K562 (cell line): ENCODE results near the gene GPR142. TPM values are rescaled to one million over a fixed set of nuclear protein-coding genes. Genes with fewer than 3 reads are reported as not detected.

ENCODE experiments used
- HDAC3 ChIP-seq: fragments of 450-650 bp; IDR thresholded peaks from 2 replicates; pipeline ENCODE4 v1.6.1; 2018; ENCODE audit warnings: borderline replicate concordance, mild to moderate bottlenecking, moderate library complexity; ENCODE audit not compliant: partially characterized antibody
- HNRNPH1 ChIP-seq: fragments of 200-400 bp; formaldehyde crosslinking; optimal IDR thresholded peaks from 2 replicates; pipeline ENCODE3; 2017; ENCODE audit warnings: low read depth, mild to moderate bottlenecking, low read length, moderate library complexity
- MTA2 ChIP-seq: fragments of 450-650 bp; IDR thresholded peaks from 2 replicates; pipeline ENCODE4 v1.6.1; 2016; ENCODE audit warnings: low read depth
- MTA3 ChIP-seq: fragments of 450-650 bp; formaldehyde crosslinking; IDR thresholded peaks from 2 replicates; pipeline ENCODE4 v1.6.1; 2017; ENCODE audit warnings: mild to moderate bottlenecking, borderline replicate concordance
- SMARCA5 ChIP-seq: fragments of 450-650 bp; IDR thresholded peaks from 2 replicates; pipeline ENCODE4 v1.6.1; 2016
- SRSF3 ChIP-seq: fragments of 200-400 bp; formaldehyde crosslinking; IDR thresholded peaks from 2 replicates; pipeline ENCODE4 v1.6.1; 2016; ENCODE audit warnings: mild to moderate bottlenecking, low read length, moderate library complexity; ENCODE audit not compliant: insufficient read depth
- ZBTB11 ChIP-seq, 3 experiments: fragments of 200-800 bp in 1 of 3; fragments of 250-450 bp in 1 of 3; fragments of 450-650 bp in 1 of 3; sonication (Bioruptor Pico) in 1 of 3; sonication (Bioruptor generic) in 1 of 3; formaldehyde crosslinking in 1 of 3; IDR thresholded peaks; 2 replicates each; pipeline versions ENCODE4 v1.6.1 to v1.8.0; 2016 to 2022; ENCODE audit warnings: mild to moderate bottlenecking in 2 of 3, missing genetic modification characterization in 2 of 3, missing compliant biosample characterization in 1 of 3, moderate library complexity in 1 of 3
- ZNF212 ChIP-seq: fragments of 450-650 bp; formaldehyde crosslinking; IDR thresholded peaks from 2 replicates; pipeline ENCODE4 v1.4.0; 2020; ENCODE audit warnings: mild to moderate bottlenecking
- polyA plus RNA-seq, 8 experiments: library from polyadenylated mRNA; depleted of rRNA in 4 of 8; stranded (reverse) in 5 of 8; unstranded in 3 of 8; fragments of >200 nt; fragmentation: Nextera tagmentation in 2 of 8; fragmentation: Illumina TruSeq in 1 of 8; extraction: Ambion mirVana in 2 of 8; extraction: Trizol in 1 of 8; gene quantifications; 2 replicates each; pipeline versions ENCODE4 v1.2.1 to v1.2.3, GENCODE V29; 2011 to 2014; ENCODE audit warnings: inconsistent platforms in 1 of 8, missing spikeins in 1 of 8
- total RNA-seq, 7 experiments: library from RNA; depleted of rRNA in 6 of 7; stranded (reverse); fragments of >200 nt in 6 of 7; fragmentation: Illumina TruSeq in 2 of 7; extraction: Trizol in 2 of 7; gene quantifications; 2 replicates each; pipeline versions ENCODE4 v1.2.1 to v1.2.3, GENCODE V29; 2011 to 2021; ENCODE audit warnings: low replicate concordance in 1 of 7
- TF ChIP-seq, protein P1 (sequence below), 2 experiments: fragments of 450-650 bp; IDR thresholded peaks; 2 replicates each; pipeline ENCODE4 v1.6.1; 2016; ENCODE audit warnings: mild to moderate bottlenecking in 2 of 2, borderline replicate concordance in 1 of 2, low read depth in 1 of 2, moderate library complexity in 1 of 2

The GPR142 gene
- total and polyA plus RNA-seq, 9 of the 15 experiments (the other 6 are each of a cell fraction or from before 2014, with no cell fraction given) = not detected

DNA sequence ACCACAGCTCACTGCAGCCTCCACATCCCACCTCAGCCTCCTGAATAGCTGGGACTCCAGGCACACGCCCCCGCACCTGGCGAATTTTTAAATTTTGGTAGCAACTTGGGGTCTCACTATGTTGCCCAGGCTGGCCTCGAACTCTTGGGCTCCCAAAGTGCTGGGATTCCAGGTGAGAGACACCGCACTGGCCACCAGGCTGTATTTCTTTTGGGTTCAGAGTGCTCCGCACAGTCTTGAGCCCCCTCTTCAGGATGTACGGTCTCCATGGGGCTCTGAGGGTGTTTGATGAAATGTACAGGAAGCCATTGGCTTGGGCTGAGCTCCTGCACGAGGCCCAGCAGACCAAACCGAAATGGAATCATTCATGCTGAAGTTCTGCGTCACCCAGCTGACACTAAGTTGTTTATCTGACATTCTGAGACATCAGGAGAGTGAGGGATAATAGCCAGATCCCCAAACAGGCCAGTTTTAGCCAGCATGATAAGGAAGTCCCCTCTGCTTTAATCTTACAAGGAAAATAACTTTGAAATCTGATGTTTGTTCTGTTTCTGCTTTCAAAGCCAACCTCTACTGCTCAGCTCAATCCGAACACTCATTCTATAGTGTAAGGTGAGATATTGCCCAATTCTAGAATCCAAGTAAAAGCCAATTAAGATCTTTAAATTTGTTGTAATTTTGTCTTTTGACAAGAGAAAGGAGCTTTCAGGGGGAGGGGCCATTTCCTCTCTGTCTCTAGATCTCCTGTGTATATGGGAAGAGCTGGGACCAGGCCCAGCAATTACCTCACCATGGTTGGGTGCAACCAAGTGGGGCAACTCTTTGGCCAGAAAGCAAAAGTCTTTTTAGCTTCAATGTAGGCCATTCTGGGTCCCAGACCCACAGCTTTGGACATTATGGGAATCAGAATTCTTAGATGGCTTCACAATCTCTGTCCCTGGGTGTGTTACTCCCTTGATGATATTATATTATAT, 23.7 kb downstream of the GPR142 start (continued):
- TF ChIP-seq, protein P1, sequence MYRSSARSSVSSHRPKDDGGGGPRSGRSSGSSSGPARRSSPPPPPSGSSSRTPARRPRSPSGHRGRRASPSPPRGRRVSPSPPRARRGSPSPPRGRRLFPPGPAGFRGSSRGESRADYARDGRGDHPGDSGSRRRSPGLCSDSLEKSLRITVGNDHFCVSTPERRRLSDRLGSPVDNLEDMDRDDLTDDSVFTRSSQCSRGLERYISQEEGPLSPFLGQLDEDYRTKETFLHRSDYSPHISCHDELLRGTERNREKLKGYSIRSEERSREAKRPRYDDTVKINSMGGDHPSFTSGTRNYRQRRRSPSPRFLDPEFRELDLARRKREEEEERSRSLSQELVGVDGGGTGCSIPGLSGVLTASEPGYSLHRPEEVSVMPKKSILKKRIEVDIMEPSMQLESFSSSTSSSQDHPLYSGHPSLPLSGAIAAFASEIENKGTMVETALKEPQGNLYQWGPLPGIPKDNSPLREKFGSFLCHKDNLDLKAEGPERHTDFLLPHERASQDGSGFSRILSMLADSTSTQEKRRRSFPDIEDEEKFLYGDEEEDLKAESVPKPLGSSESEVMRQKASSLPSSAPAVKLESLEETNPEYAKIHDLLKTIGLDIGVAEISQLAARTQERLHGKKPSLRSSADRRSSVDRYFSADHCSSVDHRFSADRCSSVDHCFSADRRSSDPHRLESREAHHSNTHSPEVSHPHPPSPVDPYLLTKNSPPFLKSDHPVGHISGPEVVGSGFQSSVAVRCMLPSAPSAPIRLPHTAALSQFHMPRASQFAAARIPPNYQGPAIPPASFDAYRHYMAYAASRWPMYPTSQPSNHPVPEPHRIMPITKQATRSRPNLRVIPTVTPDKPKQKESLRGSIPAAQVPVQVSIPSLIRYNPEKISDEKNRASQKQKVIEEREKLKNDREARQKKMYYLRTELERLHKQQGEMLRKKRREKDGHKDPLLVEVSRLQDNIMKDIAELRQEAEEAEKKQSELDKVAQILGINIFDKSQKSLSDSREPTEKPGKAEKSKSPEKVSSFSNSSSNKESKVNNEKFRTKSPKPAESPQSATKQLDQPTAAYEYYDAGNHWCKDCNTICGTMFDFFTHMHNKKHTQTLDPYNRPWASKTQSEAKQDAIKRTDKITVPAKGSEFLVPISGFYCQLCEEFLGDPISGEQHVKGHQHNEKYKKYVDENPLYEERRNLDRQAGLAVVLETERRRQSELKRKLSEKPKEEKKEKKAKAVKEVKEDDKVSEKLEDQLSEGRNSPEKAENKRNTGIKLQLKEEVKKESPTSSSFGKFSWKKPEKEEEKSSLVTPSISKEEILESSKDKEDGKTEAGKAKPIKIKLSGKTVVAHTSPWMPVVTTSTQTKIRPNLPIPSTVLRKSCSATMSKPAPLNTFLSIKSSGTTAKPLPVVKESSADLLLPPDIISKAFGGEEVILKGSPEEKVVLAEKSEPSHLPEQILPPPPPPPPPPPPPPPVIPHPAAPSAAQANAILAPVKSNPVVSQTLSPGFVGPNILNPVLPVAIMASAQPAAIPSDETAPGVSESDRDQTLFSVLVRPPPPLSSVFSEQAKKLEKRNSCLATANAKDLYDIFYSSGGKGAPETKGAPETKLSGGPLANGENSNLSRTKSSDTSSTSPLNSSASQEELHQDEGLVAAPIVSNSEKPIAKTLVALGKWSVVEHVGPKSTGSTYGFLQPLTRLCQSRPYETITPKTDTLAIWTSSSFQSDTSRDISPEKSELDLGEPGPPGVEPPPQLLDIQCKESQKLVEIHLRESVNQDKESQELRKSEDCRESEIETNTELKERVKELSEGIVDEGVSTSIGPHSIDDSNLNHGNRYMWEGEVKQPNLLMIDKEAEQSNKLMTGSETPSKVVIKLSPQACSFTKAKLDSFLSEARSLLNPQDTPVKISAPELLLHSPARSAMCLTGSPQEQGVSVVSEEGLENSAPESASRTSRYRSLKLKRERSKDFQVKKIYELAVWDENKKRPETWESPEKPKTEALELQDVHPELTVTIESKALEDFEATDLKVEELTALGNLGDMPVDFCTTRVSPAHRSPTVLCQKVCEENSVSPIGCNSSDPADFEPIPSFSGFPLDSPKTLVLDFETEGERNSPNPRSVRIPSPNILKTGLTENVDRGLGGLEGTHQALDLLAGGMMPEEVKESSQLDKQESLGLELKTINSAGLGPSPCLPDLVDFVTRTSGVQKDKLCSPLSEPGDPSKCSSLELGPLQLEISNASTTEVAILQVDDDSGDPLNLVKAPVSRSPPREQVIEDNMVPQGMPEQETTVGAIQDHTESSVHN (IDR thresholded peaks at IDR 0.05; ENCODE audit: borderline replicate concordance in 1 of 2, low read depth in 1 of 2) = no peak
- TF ChIP-seq HNRNPH1 (no peak), SMARCA5 (no peak), ZNF212 (no peak), SRSF3 (no peak), ZBTB11 (CRISPR knock-in tag; IDR thresholded peaks at IDR 0.05) (peak in 1 of 3 experiments; percentile 23; a peak in 1 of 6 replicates), MTA3 (no peak), HDAC3 (no peak), MTA2 (no peak)
